SHP77 treated with DMSO at 0.1 percent for 48 hours (cell line): ENCODE measurements around the gene VIPR1.

Source experiments
- DNase-seq: peaks from one replicate; lab custom pipeline; 2025; lab: John Stamatoyannopoulos, UW

VIPR1 gene

GRCh38 chr3:42511736-42512135 is 9.3 kb downstream of the VIPR1 start:
- DNase-seq, result no peak

GRCh38 chr3:42513121-42513520 is 10.7 kb downstream of the VIPR1 start:
- no peak for DNase-seq

GRCh38 chr3:42513521-42513920 is 11.1 kb downstream of the VIPR1 start:
- no peak for DNase-seq

- DNase-seq, result no peak
Observed at GRCh38 chr3:42514876-42515275, 12.4 kb downstream of the VIPR1 start.

- no peak for DNase-seq
Observed at GRCh38 chr3:42515391-42515916, 13.0 kb downstream of the VIPR1 start.

- no peak for DNase-seq
Observed at GRCh38 chr3:42515976-42516375, 13.5 kb downstream of the VIPR1 start.

GRCh38 chr3:42516443-42516842 is 14.0 kb downstream of the VIPR1 start:
- no peak for DNase-seq

- DNase-seq, result no peak
Observed at GRCh38 chr3:42517117-42517516, 14.7 kb downstream of the VIPR1 start.

GRCh38 chr3:42518800-42519567 is 16.5 kb downstream of the VIPR1 start:
- no peak for DNase-seq

GRCh38 chr3:42519568-42519962 is 17.1 kb downstream of the VIPR1 start:
- DNase-seq, result no peak

GRCh38 chr3:42520336-42520735 is 17.9 kb downstream of the VIPR1 start:
- no peak for DNase-seq

- DNase-seq, result no peak
Observed at GRCh38 chr3:42520906-42521305, 18.5 kb downstream of the VIPR1 start.

GRCh38 chr3:42524751-42525150 is 22.3 kb downstream of the VIPR1 start:
- DNase-seq, result no peak

- DNase-seq, result no peak
Observed at GRCh38 chr3:42525212-42525611, 22.8 kb downstream of the VIPR1 start.

- no peak for DNase-seq
Observed at GRCh38 chr3:42525736-42526345, 23.4 kb downstream of the VIPR1 start.

- DNase-seq, result no peak
Observed at GRCh38 chr3:42526616-42527367, 24.3 kb downstream of the VIPR1 start.

- DNase-seq, result no peak
Observed at GRCh38 chr3:42527368-42527917, 25.0 kb downstream of the VIPR1 start.

- DNase-seq, result no peak
Observed at GRCh38 chr3:42529468-42529867, 27.0 kb downstream of the VIPR1 start.

- DNase-seq, result no peak
Observed at GRCh38 chr3:42530073-42530472, 27.6 kb downstream of the VIPR1 start.

GRCh38 chr3:42531470-42531869 is 29.0 kb downstream of the VIPR1 start:
- no peak for DNase-seq

GRCh38 chr3:42532229-42532628 is 29.8 kb downstream of the VIPR1 start:
- DNase-seq, result no peak

- no peak for DNase-seq
Observed at GRCh38 chr3:42533161-42533897, 30.9 kb downstream of the VIPR1 start.
